T-helper 1 cell treated with Interleukin-12 subunit alpha and Interleukin-12 subunit beta and Interleukin-4 antibody, amounts not matched to agents 30 ng/mL and 1 ng/mL, for 36 hours (primary cell): ENCODE measurements around the gene PCDHGB7. TPM values are rescaled to one million over a fixed set of nuclear protein-coding genes. Genes with fewer than 3 reads are reported as not detected.
"Not testable (repeated sequence)": the region's sequence is repeated elsewhere in the genome, so short reads cannot be mapped to it uniquely, and the experiment has no call there.

Source experiments
- intact Hi-C: fragments of 100-400 bp; cut with micrococcal nuclease; formaldehyde crosslinking; loops from one replicate; pipeline ENCODE4 v1.15.1; 2024
- total RNA-seq: library from RNA; stranded (reverse); gene quantifications from 2 replicates; pipeline ENCODE4 v1.2.3, GENCODE V29; 2022

PCDHGB7 gene
- total RNA-seq, 1 donor from 2014 or later, result 0.29 TPM

DNA sequence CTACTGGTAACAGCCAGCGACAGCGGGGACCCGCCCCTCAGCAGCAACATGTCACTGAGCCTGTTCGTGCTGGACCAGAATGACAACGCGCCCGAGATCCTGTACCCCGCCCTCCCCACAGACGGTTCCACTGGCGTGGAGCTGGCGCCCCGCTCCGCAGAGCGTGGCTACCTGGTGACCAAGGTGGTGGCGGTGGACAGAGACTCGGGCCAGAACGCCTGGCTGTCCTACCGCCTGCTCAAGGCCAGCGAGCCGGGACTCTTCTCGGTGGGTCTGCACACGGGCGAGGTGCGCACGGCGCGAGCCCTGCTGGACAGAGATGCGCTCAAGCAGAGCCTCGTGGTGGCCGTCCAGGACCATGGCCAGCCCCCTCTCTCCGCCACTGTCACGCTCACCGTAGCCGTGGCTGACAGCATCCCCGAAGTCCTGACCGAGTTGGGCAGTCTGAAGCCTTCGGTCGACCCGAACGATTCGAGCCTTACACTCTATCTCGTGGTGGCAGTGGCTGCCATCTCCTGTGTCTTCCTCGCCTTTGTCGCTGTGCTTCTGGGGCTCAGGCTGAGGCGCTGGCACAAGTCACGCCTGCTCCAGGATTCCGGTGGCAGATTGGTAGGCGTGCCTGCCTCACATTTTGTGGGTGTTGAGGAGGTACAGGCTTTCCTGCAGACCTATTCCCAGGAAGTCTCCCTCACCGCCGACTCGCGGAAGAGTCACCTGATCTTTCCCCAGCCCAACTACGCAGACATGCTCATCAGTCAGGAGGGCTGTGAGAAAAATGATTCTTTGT, 22.9 kb upstream of the PCDHGB7 start:
- intact Hi-C loops, result loop anchor here (5.0 kb wide), 1 partner anchor 32 kb away; the partner anchor contains the start of gene PCDHGA5

DNA sequence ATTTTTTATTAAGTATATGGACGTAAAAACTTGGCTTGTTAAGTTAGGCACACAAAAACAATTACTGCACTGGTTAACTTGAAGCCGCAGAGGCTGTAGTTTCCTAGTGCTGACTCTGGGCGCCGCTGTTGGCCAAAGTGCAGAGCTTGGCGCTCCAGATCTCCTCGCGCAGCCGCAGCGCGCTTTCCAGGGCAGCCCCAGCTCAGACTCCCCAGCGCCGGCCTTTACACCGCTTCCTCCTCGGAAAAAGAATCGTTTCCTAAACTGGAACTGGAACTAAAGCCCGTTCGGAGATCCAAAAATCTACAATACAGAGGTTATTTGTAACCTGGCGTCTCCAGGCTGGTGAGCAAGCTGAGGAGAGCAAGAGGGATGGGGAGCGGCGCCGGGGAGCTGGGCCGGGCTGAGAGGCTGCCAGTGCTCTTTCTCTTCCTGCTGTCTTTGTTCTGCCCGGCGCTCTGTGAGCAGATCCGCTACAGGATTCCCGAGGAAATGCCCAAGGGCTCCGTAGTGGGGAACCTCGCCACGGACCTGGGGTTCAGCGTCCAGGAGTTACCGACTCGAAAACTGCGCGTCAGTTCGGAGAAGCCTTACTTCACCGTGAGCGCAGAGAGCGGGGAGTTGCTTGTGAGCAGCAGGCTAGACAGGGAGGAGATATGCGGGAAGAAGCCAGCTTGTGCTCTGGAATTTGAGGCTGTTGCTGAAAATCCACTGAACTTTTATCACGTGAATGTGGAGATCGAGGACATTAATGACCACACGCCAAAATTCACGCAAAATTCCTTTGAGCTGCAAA, 19.5 kb upstream of the PCDHGB7 start, which contains the start of gene PCDHGB5:
Gene PCDHGB5, plus strand, starts transcription at position 192 of the 796 bp plus-strand sequence. Its CDS starts 181 bp downstream, at position 373.
- intact Hi-C loops, result loop anchor here (5.0 kb wide), 1 partner anchor 36 kb away; the partner anchor contains the start of gene PCDHGA5

DNA sequence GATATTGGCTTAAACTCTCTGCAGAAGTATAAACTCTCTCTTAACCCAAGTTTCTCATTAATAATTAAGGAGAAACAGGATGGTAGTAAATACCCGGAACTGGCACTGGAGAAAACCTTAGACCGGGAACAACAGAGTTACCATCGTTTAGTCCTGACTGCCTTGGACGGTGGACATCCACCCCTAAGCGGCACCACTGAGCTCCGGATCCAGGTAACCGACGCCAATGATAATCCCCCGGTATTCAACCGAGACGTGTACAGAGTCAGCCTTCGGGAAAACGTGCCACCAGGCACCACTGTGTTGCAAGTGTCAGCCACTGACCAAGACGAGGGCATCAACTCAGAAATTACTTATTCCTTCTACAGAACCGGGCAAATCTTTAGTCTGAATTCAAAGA, 18.9 kb upstream of the PCDHGB7 start:
- intact Hi-C loops, result loop anchor here (5.0 kb wide), 1 partner anchor 36 kb away; the partner anchor contains the start of gene PCDHGA5

DNA sequence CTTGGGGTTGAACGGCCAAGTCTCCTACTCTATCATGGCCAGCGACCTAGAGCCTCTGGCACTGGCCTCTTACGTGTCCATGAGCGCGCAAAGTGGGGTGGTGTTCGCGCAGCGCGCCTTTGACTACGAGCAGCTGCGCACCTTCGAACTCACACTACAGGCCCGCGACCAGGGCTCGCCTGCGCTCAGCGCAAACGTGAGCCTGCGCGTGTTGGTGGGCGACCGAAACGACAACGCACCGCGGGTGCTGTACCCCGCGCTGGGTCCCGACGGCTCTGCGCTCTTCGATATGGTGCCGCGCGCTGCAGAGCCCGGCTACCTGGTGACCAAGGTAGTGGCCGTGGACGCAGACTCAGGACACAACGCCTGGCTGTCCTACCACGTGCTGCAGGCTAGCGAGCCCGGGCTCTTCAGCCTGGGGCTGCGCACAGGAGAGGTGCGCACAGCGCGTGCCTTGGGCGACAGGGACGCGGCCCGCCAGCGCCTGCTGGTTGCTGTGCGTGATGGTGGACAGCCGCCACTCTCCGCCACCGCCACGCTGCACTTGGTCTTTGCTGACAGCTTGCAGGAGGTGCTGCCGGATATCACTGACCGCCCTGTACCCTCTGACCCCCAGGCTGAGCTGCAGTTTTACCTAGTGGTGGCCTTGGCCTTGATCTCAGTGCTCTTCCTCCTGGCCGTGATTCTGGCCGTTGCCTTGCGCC, 17.8 kb upstream of the PCDHGB7 start:
- intact Hi-C loops, result loop anchor here (5.0 to 10.0 kb wide), 2 partner anchors 37 to 165 kb away; partner anchors contain the start of gene PCDHGA5

DNA sequence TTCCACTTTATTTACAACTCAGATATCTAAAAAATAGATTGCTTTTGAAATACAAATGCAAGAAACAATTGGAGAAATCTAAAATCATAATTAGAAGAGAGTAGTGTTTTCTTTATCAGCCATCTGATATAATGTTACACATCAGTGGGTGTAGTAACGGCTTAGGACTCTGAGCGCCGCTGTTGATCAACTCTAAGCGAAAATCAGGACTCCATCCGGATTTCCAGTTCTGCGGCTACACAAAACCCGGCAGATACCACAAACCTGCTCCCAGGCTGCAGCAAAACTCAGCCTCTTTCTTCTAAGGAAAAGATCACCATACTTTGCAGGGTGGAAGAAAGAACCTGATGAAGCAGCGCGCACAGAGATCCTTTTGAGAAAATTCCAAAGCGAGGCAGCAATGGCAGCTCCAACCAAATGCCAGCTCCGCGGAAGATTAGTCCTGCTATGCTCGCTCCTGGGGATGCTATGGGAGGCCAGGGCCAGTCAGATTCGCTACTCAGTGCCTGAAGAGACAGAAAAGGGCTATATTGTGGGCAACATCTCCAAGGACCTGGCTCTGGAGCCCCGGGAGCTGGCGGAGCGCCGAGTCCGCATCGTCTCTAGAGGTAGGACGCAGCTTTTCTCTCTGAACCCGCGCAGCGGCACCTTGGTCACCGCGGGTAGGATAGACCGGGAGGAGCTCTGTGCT, 14.8 kb upstream of the PCDHGB7 start, which contains the start of gene PCDHGA9:
Gene PCDHGA9, plus strand, starts transcription at position 226 of the 691 bp plus-strand sequence. Its CDS starts 175 bp downstream, at position 401.
- intact Hi-C loops, result loop anchor here (10.0 kb wide), 1 partner anchor 168 kb away; no protein-coding TSS in a partner anchor

DNA sequence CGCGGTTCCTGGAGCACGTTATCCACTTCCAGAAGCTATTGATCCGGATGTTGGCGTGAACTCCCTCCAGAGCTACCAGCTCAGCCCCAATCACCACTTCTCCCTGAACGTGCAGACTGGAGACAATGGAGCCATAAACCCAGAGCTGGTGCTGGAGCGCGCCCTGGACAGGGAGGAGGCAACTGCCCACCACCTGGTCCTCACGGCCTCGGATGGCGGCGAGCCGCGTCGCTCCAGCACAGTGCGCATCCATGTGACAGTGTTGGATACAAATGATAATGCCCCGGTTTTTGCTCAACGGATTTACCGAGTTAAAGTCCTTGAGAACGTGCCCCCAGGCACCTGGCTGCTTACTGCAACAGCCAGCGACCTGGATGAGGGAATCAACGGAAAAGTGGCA, 14.1 kb upstream of the PCDHGB7 start:
- intact Hi-C loops, result loop anchor here (10.0 kb wide), 1 partner anchor 169 kb away; no protein-coding TSS in a partner anchor

DNA sequence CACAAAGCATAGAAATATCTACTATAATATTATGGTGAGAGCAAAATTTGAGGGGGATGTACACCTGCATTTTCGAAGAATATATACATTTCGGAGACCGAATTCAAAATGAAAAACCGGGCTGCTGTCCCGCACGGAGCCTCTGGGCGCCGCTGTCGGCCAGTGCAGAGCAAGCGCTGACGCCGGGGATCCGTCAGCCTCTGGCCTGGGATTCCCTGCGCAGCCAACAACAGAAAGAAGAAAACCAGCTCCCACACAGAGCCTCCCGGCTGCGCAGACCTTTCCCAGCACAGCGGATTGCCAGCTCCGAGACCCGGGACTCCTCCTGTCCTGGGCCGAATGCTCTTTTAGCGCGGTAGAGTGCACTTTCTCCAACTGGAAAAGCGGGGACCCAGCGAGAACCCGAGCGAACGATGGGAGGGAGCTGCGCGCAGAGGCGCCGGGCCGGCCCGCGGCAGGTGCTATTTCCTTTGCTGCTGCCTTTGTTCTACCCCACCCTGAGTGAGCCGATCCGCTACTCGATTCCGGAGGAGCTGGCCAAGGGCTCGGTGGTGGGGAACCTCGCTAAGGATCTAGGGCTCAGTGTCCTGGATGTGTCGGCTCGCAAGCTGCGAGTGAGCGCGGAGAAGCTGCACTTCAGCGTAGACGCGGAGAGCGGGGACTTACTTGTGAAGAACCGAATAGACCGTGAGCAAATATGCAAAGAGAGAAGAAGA, 9.5 kb upstream of the PCDHGB7 start, which contains the start of gene PCDHGB6:
Gene PCDHGB6, plus strand, starts transcription at position 232 of the 716 bp plus-strand sequence. Its CDS starts 182 bp downstream, at position 414.
- intact Hi-C loops, result loop anchor here (1.0 to 10.0 kb wide), 2 partner anchors 156 to 173 kb away; no protein-coding TSS in a partner anchor

DNA sequence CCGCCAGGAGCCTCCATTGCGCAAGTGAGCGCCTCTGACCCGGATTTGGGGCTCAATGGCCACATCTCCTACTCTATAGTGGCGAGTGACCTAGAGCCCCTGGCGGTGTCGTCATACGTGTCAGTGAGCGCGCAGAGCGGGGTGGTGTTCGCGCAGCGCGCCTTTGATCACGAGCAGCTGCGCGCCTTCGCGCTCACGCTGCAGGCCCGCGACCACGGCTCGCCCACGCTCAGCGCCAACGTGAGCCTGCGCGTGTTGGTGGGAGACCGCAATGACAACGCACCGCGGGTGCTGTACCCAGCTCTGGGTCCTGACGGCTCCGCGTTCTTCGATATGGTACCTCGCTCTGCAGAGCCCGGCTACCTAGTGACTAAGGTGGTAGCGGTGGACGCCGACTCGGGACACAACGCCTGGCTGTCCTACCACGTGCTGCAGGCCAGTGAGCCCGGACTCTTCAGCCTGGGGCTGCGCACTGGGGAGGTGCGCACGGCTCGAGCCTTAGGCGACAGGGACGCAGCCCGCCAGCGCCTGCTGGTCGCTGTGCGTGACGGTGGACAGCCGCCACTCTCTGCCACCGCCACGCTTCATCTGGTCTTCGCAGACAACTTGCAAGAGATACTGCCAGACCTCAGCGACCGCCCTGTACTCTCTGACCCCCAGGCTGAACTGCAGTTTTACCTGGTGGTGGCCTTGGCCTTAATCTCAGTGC, 7.7 kb upstream of the PCDHGB7 start:
- intact Hi-C loops, result loop anchor here (1.0 to 10.0 kb wide), 3 partner anchors 47 to 175 kb away; partner anchors contain the start of gene PCDHGA5

DNA sequence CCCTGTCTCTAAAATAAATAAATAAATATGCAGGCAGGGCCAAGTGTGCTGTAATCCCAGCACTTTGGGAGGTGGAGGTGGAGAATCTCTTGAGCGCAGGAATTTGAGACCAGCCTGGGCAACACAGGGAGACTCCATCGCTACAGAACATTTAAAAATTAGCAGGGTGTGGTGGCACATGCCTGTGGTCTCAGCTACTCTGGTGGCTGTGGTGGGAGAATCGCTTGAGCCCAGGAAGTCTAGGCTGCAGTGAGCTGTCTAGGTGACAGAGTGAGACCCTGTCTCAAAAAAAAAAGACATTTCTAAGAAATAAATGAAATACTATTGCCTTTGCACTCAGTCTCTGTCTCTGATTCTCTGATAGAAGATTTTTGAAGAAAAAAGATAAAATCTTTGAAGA, 5.9 kb upstream of the PCDHGB7 start:
- intact Hi-C loops, result loop anchor here (5.0 kb wide), 1 partner anchor 49 kb away; the partner anchor contains the start of gene PCDHGA5

DNA sequence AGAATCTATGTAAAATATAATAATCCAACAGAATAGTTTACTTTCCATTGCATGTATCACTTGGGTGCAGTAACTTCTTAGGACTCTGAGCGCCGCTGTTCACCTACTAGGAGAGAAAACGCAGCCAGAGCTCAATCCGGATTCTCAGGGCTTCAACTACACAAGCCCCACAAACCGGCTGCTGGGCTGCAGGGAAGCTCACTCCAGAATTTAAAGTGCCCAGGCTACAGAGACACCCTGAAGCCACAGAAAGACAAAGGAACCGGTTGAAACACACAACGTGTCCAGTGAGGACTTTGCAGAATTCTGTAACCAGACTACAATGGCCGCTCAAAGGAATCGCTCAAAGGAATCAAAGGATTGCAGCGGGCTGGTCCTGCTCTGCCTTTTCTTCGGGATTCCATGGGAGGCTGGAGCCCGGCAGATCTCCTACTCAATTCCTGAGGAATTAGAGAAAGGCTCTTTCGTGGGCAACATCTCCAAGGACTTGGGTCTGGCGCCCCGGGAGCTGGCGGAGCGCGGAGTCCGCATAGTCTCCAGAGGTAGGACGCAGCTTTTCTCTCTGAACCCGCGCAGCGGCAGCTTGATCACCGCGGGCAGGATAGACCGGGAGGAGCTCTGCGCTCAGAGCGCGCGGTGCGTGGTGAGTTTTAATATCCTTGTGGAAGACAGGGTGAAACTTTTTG, 4.5 kb upstream of the PCDHGB7 start, which contains the start of gene PCDHGA10:
Gene PCDHGA10, plus strand, starts transcription at position 134 of the 686 bp plus-strand sequence. Its CDS starts 189 bp downstream, at position 323.
- intact Hi-C loops, result loop anchor here (1.0 to 5.0 kb wide), 4 partner anchors 51 to 151 kb away; partner anchors contain the start of gene PCDHGA5

DNA sequence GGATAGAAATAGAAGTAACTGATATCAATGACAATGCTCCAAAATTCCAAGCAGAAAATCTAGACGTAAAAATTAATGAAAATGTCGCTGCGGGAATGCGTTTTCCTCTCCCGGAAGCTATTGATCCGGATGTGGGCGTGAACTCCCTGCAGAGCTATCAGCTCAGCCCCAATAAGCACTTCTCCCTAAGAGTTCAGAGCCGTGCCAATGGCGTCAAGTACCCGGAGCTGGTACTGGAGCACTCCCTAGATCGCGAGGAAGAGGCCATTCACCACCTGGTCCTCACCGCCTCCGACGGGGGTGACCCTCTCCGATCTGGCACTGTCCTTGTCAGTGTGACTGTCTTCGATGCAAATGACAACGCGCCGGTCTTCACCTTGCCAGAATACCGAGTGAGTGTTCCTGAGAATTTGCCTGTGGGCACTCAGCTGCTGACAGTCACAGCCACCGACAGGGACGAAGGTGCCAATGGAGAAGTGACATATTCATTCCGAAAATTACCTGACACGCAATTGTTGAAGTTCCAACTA, 3.9 kb upstream of the PCDHGB7 start:
- intact Hi-C loops, result loop anchor here (1.0 to 5.0 kb wide), 3 partner anchors 51 to 151 kb away; partner anchors contain the start of gene PCDHGA5

DNA sequence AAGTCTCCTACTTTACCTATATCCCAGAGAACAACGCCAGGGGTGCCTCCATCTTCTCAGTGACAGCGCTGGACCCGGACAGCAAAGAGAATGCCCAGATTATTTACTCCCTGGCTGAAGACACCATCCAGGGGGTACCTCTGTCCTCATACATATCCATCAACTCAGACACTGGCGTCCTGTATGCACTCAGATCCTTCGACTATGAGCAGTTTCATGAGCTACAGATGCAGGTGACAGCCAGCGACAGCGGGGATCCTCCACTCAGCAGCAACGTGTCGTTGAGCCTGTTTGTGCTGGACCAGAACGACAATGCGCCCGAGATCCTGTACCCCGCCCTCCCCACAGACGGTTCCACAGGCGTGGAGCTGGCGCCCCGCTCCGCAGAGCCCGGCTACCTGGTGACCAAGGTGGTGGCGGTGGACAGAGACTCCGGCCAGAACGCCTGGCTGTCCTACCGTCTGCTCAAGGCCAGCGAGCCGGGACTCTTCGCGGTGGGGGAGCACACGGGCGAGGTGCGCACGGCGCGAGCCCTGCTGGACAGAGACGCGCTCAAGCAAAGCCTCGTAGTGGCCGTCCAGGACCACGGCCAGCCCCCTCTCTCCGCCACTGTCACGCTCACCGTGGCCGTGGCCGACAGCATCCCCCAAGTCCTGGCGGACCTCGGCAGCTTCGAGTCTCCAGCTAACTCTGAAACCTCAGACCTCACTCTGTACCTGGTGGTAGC, 2.8 kb upstream of the PCDHGB7 start:
- intact Hi-C loops, result loop anchor here (5.0 kb wide), 1 partner anchor 52 kb away; the partner anchor contains the start of gene PCDHGA5

DNA sequence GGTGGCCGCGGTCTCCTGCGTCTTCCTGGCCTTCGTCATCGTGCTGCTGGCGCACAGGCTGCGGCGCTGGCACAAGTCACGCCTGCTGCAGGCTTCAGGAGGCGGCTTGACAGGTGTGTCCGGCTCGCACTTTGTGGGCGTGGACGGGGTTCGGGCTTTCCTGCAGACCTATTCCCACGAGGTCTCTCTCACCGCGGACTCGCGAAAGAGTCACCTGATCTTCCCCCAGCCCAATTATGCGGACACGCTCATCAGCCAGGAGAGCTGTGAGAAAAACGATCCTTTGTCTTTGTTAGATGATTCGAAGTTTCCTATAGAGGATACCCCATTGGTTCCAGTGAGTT, 2.2 kb upstream of the PCDHGB7 start:
- intact Hi-C loops, result not testable (repeated sequence)

DNA sequence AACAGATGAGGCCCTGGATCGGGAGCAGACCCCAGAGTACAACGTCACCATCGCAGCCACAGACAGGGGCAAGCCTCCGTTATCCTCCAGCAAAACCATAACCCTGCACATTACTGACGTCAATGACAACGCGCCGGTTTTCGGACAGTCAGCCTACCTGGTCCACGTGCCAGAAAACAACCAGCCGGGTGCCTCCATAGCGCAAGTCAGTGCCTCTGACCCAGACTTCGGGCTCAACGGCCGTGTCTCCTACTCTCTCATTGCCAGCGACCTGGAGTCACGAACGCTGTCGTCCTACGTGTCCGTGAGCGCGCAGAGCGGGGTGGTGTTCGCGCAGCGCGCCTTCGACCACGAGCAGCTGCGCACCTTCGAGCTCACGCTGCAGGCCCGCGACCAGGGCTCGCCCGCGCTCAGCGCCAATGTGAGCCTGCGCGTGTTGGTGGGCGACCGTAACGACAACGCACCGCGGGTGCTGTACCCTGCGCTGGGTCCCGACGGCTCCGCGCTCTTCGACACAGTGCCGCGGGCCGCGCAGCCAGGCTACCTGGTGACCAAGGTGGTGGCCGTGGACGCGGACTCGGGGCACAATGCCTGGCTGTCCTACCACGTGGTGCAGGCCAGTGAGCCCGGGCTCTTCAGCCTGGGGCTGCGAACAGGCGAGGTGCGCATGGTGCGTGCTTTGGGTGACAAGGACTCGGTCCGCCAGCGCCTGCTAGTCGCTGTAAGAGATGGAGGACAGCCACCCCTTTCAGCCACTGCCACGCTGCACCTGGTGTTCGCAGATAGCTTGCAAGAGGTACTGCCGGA, 1.8 kb downstream of the PCDHGB7 start:
- intact Hi-C loops, result no loop called here

DNA sequence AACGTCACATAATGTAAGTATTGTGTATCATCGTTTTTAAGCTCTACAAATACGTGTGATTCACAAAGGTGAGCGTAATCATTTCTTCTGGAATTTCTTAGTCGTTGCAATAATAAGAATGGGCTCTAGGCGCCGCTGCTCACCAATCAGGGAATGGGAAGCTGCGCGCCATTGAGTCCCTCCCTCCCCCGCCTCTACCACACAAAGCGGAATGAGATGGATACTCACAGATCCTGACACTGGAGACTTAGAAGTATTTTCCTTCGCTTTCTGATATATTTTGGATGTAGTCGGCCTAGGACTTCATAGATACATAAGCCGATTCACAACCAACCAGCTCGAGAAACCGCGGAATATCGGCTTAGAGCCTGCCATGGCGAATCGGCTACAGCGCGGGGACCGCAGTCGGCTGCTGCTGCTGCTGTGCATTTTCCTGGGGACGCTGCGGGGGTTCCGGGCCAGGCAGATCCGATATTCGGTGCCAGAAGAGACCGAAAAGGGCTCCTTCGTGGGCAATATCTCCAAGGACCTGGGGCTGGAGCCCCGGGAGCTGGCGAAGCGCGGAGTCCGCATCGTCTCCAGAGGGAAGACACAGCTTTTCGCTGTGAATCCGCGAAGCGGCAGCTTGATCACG, 3.5 kb downstream of the PCDHGB7 start, which contains the start of gene PCDHGA11:
Gene PCDHGA11, plus strand, starts transcription at position 197 of the 634 bp plus-strand sequence. Its CDS starts 177 bp downstream, at position 374.
- intact Hi-C loops, result loop anchor here (1.0 to 10.0 kb wide), 4 partner anchors 56 to 576 kb away; partner anchors contain the start of genes PCDHA8, PCDHA9, PCDHGA4 and PCDHGB2
